WTC11 (cell line): ENCODE data around the gene AMMECR1L.

Experiments used
- CBFB ChIP-seq: sonication (generic); formaldehyde crosslinking; IDR thresholded peaks from 2 replicates; pipeline ENCODE4 v1.8.1; 2022; ENCODE audit warnings: mild to moderate bottlenecking, low read depth, missing genetic modification reagents
- ESRRA ChIP-seq: sonication (generic); formaldehyde crosslinking; IDR thresholded peaks from 2 replicates; pipeline ENCODE4 v1.8.1; 2022; ENCODE audit warnings: mild to moderate bottlenecking, missing genetic modification reagents, borderline replicate concordance
- NR1H2 ChIP-seq: sonication (generic); formaldehyde crosslinking; IDR thresholded peaks from 2 replicates; pipeline ENCODE4 v1.9.0; 2021; ENCODE audit warnings: mild to moderate bottlenecking, moderate library complexity, missing genetic modification reagents
- SMAD3 ChIP-seq: sonication (generic); formaldehyde crosslinking; IDR thresholded peaks from 2 replicates; pipeline ENCODE4 v1.8.0; 2022; ENCODE audit warnings: missing genetic modification reagents, mild to moderate bottlenecking, borderline replicate concordance
- TP53 ChIP-seq: sonication (generic); formaldehyde crosslinking; IDR thresholded peaks from 2 replicates; pipeline ENCODE4 v1.8.1; 2023; ENCODE audit warnings: mild to moderate bottlenecking, missing genetic modification reagents
- TF ChIP-seq, protein P1 (sequence below): sonication (generic); formaldehyde crosslinking; IDR thresholded peaks from 2 replicates; pipeline ENCODE4 v1.8.0; 2022; ENCODE audit warnings: mild to moderate bottlenecking, missing genetic modification reagents
- TF ChIP-seq, protein P2 (sequence below): fragments of 200-600 bp; IDR thresholded peaks from 2 replicates; pipeline ENCODE4 v1.8.0; 2022; ENCODE audit warnings: antibody characterized with exemption
- TF ChIP-seq, protein P3 (sequence below): sonication (generic); formaldehyde crosslinking; IDR thresholded peaks from 2 replicates; pipeline ENCODE4 v1.8.1; 2023; ENCODE audit warnings: mild to moderate bottlenecking, missing genetic modification reagents, moderate library complexity
- TF ChIP-seq, protein P4 (sequence below): sonication (generic); formaldehyde crosslinking; IDR thresholded peaks from 2 replicates; pipeline ENCODE4 v1.8.0; 2022; ENCODE audit warnings: mild to moderate bottlenecking, missing genetic modification reagents
- TF ChIP-seq, protein P5 (sequence below): sonication (generic); formaldehyde crosslinking; conservative IDR thresholded peaks from 2 replicates; pipeline ENCODE4 v1.8.1; 2023; ENCODE audit warnings: mild to moderate bottlenecking, low read depth, missing genetic modification reagents, moderate library complexity
- TF ChIP-seq, protein P6 (sequence below): sonication (generic); formaldehyde crosslinking; IDR thresholded peaks from 2 replicates; pipeline ENCODE4 v1.8.1; 2022; ENCODE audit warnings: low read depth, missing genetic modification reagents, borderline replicate concordance
- TF ChIP-seq, protein P7 (sequence below): sonication (generic); formaldehyde crosslinking; IDR thresholded peaks from 2 replicates; pipeline ENCODE4 v1.8.0; 2022; ENCODE audit warnings: mild to moderate bottlenecking, missing genetic modification reagents

DNA sequence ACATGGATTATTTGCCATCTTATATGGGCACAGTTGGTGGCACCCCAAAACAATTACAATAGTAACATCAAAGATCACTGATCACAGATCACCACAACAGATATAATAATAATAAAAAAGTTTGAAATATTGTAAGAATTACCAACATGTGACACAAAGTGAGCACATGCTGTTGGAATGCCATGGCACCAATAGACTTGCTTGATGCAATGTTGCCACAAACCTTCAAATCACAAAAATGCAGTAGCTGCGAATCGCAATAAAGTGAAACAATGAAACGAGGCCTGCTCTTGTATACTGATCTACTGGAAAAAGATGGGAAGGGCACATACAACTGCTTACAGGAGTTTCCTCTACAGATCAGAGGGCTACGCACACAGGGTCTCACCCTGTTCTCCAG is 32.2 kb upstream of the AMMECR1L start:
- TF ChIP-seq, protein P1, sequence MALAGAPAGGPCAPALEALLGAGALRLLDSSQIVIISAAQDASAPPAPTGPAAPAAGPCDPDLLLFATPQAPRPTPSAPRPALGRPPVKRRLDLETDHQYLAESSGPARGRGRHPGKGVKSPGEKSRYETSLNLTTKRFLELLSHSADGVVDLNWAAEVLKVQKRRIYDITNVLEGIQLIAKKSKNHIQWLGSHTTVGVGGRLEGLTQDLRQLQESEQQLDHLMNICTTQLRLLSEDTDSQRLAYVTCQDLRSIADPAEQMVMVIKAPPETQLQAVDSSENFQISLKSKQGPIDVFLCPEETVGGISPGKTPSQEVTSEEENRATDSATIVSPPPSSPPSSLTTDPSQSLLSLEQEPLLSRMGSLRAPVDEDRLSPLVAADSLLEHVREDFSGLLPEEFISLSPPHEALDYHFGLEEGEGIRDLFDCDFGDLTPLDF, result no peak
- TF ChIP-seq, protein P2, sequence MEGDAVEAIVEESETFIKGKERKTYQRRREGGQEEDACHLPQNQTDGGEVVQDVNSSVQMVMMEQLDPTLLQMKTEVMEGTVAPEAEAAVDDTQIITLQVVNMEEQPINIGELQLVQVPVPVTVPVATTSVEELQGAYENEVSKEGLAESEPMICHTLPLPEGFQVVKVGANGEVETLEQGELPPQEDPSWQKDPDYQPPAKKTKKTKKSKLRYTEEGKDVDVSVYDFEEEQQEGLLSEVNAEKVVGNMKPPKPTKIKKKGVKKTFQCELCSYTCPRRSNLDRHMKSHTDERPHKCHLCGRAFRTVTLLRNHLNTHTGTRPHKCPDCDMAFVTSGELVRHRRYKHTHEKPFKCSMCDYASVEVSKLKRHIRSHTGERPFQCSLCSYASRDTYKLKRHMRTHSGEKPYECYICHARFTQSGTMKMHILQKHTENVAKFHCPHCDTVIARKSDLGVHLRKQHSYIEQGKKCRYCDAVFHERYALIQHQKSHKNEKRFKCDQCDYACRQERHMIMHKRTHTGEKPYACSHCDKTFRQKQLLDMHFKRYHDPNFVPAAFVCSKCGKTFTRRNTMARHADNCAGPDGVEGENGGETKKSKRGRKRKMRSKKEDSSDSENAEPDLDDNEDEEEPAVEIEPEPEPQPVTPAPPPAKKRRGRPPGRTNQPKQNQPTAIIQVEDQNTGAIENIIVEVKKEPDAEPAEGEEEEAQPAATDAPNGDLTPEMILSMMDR, result no peak
- TF ChIP-seq, protein P3, sequence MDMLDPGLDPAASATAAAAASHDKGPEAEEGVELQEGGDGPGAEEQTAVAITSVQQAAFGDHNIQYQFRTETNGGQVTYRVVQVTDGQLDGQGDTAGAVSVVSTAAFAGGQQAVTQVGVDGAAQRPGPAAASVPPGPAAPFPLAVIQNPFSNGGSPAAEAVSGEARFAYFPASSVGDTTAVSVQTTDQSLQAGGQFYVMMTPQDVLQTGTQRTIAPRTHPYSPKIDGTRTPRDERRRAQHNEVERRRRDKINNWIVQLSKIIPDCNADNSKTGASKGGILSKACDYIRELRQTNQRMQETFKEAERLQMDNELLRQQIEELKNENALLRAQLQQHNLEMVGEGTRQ (CRISPR knock-in tag), result no peak
- TF ChIP-seq, protein P4, sequence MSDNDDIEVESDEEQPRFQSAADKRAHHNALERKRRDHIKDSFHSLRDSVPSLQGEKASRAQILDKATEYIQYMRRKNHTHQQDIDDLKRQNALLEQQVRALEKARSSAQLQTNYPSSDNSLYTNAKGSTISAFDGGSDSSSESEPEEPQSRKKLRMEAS (CRISPR knock-in tag), result no peak
- no peak for TF ChIP-seq CBFB (CRISPR knock-in tag)
- TF ChIP-seq TP53, result no peak
- TF ChIP-seq, protein P5, sequence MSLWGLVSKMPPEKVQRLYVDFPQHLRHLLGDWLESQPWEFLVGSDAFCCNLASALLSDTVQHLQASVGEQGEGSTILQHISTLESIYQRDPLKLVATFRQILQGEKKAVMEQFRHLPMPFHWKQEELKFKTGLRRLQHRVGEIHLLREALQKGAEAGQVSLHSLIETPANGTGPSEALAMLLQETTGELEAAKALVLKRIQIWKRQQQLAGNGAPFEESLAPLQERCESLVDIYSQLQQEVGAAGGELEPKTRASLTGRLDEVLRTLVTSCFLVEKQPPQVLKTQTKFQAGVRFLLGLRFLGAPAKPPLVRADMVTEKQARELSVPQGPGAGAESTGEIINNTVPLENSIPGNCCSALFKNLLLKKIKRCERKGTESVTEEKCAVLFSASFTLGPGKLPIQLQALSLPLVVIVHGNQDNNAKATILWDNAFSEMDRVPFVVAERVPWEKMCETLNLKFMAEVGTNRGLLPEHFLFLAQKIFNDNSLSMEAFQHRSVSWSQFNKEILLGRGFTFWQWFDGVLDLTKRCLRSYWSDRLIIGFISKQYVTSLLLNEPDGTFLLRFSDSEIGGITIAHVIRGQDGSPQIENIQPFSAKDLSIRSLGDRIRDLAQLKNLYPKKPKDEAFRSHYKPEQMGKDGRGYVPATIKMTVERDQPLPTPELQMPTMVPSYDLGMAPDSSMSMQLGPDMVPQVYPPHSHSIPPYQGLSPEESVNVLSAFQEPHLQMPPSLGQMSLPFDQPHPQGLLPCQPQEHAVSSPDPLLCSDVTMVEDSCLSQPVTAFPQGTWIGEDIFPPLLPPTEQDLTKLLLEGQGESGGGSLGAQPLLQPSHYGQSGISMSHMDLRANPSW, result no peak
- TF ChIP-seq, protein P6, sequence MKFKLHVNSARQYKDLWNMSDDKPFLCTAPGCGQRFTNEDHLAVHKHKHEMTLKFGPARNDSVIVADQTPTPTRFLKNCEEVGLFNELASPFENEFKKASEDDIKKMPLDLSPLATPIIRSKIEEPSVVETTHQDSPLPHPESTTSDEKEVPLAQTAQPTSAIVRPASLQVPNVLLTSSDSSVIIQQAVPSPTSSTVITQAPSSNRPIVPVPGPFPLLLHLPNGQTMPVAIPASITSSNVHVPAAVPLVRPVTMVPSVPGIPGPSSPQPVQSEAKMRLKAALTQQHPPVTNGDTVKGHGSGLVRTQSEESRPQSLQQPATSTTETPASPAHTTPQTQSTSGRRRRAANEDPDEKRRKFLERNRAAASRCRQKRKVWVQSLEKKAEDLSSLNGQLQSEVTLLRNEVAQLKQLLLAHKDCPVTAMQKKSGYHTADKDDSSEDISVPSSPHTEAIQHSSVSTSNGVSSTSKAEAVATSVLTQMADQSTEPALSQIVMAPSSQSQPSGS, result no peak
- no peak for TF ChIP-seq ESRRA (CRISPR knock-in tag)
- no peak for TF ChIP-seq NR1H2 (CRISPR knock-in tag)
- no peak for TF ChIP-seq SMAD3 (CRISPR knock-in tag)
- TF ChIP-seq, protein P7, sequence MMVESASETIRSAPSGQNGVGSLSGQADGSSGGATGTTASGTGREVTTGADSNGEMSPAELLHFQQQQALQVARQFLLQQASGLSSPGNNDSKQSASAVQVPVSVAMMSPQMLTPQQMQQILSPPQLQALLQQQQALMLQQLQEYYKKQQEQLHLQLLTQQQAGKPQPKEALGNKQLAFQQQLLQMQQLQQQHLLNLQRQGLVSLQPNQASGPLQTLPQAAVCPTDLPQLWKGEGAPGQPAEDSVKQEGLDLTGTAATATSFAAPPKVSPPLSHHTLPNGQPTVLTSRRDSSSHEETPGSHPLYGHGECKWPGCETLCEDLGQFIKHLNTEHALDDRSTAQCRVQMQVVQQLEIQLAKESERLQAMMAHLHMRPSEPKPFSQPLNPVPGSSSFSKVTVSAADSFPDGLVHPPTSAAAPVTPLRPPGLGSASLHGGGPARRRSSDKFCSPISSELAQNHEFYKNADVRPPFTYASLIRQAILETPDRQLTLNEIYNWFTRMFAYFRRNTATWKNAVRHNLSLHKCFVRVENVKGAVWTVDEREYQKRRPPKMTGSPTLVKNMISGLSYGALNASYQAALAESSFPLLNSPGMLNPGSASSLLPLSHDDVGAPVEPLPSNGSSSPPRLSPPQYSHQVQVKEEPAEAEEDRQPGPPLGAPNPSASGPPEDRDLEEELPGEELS (CRISPR knock-in tag), result no peak
